H1 (cell line): ENCODE measurements around the gene IL20RB.

Experiments
- EP300 ChIP-seq, 2 experiments: IDR thresholded peaks; 1 replicate in 1 of 2; 2 replicates in 1 of 2; pipeline ENCODE4 v1.6.1; 2011 to 2012; ENCODE audit warnings: low read depth in 2 of 2, low read length in 2 of 2, mild to moderate bottlenecking in 2 of 2, borderline replicate concordance in 1 of 2, inconsistent platforms in 1 of 2, moderate library complexity in 1 of 2
- FOSL1 ChIP-seq: IDR thresholded peaks from 2 replicates; pipeline ENCODE4 v1.6.1; 2011; ENCODE audit warnings: mild to moderate bottlenecking, low read depth, low read length, moderate library complexity; ENCODE audit not compliant: insufficient read depth
- HDAC2 ChIP-seq, 2 experiments: fragments of 300-600 bp in 1 of 2; sonication (generic) in 1 of 2; IDR thresholded peaks; 2 replicates each; pipeline ENCODE4 v1.6.1; 2011 to 2012; ENCODE audit warnings: low read depth in 2 of 2, low read length in 2 of 2, mild to moderate bottlenecking in 2 of 2, moderate library complexity in 2 of 2, borderline replicate concordance in 1 of 2, inconsistent platforms in 1 of 2
- JUND ChIP-seq: IDR thresholded peaks from 2 replicates; pipeline ENCODE4 v1.6.1; 2011; ENCODE audit warnings: mild to moderate bottlenecking, improper control_type of control experiment, low read length
- RFX5 ChIP-seq: IDR thresholded peaks from 2 replicates; pipeline ENCODE4 v1.6.1; 2011; ENCODE audit warnings: low read depth, low read length, improper control_type of control experiment, borderline replicate concordance
- SP1 ChIP-seq: IDR thresholded peaks from 2 replicates; pipeline ENCODE4 v1.6.1; 2011; ENCODE audit warnings: low read depth, low read length
- TAF1 ChIP-seq: IDR thresholded peaks from 2 replicates; pipeline ENCODE4 v1.6.1; 2011; ENCODE audit warnings: mild to moderate bottlenecking, low read depth, low read length
- TF ChIP-seq, protein P1 (sequence below): IDR thresholded peaks from 2 replicates; pipeline ENCODE4 v1.6.1; 2012; ENCODE audit warnings: inconsistent platforms
- TF ChIP-seq, protein P2 (sequence below): IDR thresholded peaks from 2 replicates; pipeline ENCODE4 v1.6.1; 2011; ENCODE audit warnings: low read depth, mild to moderate bottlenecking, low read length; ENCODE audit not compliant: insufficient read depth
- TF ChIP-seq, protein P3 (sequence below), 3 experiments: IDR thresholded peaks; 1 replicate in 2 of 3; 2 replicates in 1 of 3; pipeline versions ENCODE4 v1.5.1 to v1.6.1; 2011; ENCODE audit warnings: low read length in 3 of 3, mild to moderate bottlenecking in 3 of 3, inconsistent platforms in 2 of 3, low read depth in 1 of 3, moderate library complexity in 1 of 3; ENCODE audit not compliant: insufficient read depth in 1 of 3; ENCODE audit errors: control extremely low read depth in 1 of 3

- TF ChIP-seq FOSL1 (no peak), HDAC2 (IDR thresholded peaks at IDR 0.05; ENCODE audit: borderline replicate concordance in 1 of 2, low read depth in 2 of 2, low read length in 2 of 2) (no peak), JUND (no peak), SP1 (no peak), EP300 (IDR thresholded peaks at IDR 0.05; ENCODE audit: borderline replicate concordance in 1 of 2, low read depth in 2 of 2, low read length in 2 of 2) (no peak), RFX5 (no peak), TAF1 (no peak)
- TF ChIP-seq, protein P1, sequence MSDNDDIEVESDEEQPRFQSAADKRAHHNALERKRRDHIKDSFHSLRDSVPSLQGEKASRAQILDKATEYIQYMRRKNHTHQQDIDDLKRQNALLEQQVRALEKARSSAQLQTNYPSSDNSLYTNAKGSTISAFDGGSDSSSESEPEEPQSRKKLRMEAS, result no peak
- TF ChIP-seq, protein P2, sequence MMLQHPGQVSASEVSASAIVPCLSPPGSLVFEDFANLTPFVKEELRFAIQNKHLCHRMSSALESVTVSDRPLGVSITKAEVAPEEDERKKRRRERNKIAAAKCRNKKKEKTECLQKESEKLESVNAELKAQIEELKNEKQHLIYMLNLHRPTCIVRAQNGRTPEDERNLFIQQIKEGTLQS, result no peak
- TF ChIP-seq, protein P3, sequence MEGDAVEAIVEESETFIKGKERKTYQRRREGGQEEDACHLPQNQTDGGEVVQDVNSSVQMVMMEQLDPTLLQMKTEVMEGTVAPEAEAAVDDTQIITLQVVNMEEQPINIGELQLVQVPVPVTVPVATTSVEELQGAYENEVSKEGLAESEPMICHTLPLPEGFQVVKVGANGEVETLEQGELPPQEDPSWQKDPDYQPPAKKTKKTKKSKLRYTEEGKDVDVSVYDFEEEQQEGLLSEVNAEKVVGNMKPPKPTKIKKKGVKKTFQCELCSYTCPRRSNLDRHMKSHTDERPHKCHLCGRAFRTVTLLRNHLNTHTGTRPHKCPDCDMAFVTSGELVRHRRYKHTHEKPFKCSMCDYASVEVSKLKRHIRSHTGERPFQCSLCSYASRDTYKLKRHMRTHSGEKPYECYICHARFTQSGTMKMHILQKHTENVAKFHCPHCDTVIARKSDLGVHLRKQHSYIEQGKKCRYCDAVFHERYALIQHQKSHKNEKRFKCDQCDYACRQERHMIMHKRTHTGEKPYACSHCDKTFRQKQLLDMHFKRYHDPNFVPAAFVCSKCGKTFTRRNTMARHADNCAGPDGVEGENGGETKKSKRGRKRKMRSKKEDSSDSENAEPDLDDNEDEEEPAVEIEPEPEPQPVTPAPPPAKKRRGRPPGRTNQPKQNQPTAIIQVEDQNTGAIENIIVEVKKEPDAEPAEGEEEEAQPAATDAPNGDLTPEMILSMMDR (IDR thresholded peaks at IDR 0.05; ENCODE audit: control extremely low read depth in 1 of 3, insufficient read depth in 1 of 3, low read depth in 1 of 3, low read length in 3 of 3), result no peak
Observed at GRCh38 chr3:136914739-136915138, 43.0 kb upstream of the IL20RB start.
